Kidney epithelial cell (primary cell): ENCODE data around the gene NOL8. TPM values are rescaled to one million over a fixed set of nuclear protein-coding genes. Genes with fewer than 3 reads are reported as not detected.

ENCODE experiments used
- DNase-seq: peaks from one replicate; pipeline ENCODE4 v3.0.0-alpha.2; 2010; ENCODE audit warnings: low read depth
- H3K27me3 ChIP-seq: 2 replicates; pipeline ENCODE4 v1.6.0; 2011; ENCODE audit warnings: low read length; ENCODE audit not compliant: control insufficient read depth, insufficient read depth
- H3K36me3 ChIP-seq: 2 replicates; pipeline ENCODE4 v1.5.1; 2011; ENCODE audit warnings: low read length; ENCODE audit not compliant: control insufficient read depth, insufficient read depth
- H3K4me3 ChIP-seq: 2 replicates; pipeline ENCODE4 v1.5.1; 2011; ENCODE audit warnings: low read depth, mild to moderate bottlenecking, control low read depth, low read length
- total RNA-seq: library from RNA; depleted of rRNA; stranded (reverse); fragments of >200 nt; gene quantifications from 2 replicates; pipeline ENCODE4 v1.2.3, GENCODE V29; 2015
- TF ChIP-seq, protein P1 (sequence below): IDR thresholded peaks from 2 replicates; pipeline ENCODE4 v1.5.1; 2011; ENCODE audit warnings: mild to moderate bottlenecking, moderate library complexity, low read length, control low read depth, inconsistent platforms; ENCODE audit not compliant: insufficient read depth, poor library complexity, severe bottlenecking

Gene NOL8
- total RNA-seq, 1 donor from 2014 or later, result 29.2 TPM

DNA sequence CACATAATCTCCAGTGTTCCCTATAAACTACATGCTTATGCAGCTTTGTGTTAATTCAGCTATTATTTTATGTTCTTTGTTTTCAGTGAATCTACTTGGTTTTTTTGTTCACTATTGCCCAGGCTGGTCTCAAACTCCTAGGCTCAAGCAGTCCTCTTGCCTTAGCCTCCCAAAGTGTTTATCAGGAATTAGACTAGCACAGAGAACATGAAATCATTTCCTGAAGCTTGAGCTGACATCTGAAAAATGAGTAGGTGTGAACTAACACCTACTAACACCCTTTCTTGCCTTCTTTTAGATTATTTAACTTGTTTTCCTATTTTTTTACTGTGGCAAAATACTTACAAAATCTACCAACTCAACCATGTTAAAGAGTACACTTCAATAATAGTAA lies 25.6 kb upstream of the NOL8 start:
- Histone ChIP-seq H3K36me3 (no peaks in the 10 kb centered on the region), H3K27me3 (no peaks in the 10 kb centered on the region), H3K4me3 (no peak overlapping the region)
- no peak for DNase-seq
- TF ChIP-seq, protein P1, sequence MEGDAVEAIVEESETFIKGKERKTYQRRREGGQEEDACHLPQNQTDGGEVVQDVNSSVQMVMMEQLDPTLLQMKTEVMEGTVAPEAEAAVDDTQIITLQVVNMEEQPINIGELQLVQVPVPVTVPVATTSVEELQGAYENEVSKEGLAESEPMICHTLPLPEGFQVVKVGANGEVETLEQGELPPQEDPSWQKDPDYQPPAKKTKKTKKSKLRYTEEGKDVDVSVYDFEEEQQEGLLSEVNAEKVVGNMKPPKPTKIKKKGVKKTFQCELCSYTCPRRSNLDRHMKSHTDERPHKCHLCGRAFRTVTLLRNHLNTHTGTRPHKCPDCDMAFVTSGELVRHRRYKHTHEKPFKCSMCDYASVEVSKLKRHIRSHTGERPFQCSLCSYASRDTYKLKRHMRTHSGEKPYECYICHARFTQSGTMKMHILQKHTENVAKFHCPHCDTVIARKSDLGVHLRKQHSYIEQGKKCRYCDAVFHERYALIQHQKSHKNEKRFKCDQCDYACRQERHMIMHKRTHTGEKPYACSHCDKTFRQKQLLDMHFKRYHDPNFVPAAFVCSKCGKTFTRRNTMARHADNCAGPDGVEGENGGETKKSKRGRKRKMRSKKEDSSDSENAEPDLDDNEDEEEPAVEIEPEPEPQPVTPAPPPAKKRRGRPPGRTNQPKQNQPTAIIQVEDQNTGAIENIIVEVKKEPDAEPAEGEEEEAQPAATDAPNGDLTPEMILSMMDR, result no peak

DNA sequence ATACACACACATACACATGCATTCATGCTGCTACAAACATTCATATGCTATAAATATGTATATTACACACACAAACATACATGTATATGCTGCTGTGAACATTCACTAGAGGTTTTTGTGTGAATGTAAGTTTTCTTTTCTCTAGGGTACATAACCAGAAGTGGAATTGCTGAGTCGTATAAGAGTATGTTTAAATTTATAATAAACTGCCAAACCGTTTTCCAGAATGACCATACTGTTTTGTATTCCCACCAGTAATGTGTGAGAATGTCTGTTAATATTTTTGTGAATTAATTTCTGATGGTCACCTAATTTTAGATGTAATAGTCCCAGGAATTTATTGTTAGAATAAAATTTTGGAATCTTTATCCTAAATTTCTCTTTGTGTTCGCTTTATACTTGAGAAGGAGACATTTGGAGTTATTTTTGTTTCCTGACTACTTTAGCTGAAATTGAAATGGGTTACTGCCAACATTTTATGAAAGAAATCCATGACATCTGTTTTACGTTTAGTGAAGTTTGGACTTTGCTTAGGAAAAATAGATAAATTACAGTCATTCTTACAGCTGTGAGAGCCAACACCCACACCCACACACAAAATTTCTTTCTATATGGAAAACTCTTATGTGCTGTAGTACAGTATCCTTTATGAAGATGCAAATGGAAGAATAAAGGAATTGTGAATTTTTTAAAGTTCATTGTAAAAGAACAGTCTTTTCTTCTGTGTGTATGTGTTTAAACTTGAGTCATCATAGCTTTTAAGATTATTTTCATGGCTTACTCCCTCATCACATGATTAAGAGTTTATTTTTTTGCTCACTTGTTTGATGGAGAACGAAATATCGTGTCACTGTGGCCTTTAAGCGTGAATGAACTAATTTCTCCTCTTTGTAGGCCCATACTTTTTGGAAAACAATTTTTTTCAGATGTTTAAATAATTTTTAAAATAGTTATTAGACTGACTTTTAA lies 24.9 kb upstream of the NOL8 start:
- Histone ChIP-seq H3K36me3 (no peaks in the 10 kb centered on the region), H3K4me3 (no peak overlapping the region), H3K27me3 (no peaks in the 10 kb centered on the region)
- TF ChIP-seq, protein P1, result no peak
- DNase-seq, result no peak

DNA sequence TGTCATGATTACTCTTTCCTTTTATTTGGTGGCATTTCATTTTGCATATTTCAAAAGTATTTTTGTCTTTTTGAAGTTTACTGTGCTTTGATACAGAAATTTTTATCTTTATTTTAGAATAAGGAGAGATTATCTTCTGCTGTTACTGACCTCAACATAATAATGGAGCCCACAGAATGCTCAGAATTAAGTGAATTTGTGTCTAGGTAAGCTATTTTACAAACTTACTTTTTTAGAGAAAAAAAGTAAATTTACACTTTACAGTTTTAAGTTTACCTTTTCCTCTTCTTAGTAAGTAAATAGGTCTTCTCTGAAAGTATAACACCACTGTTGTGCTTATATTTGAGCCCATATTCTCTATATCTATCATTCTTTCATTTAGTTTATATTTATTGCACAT lies 20.4 kb upstream of the NOL8 start:
- H3K36me3 ChIP-seq, result no peaks in the 10 kb centered on the region
- no peak for DNase-seq
- H3K27me3 ChIP-seq, result no peaks in the 10 kb centered on the region
- no peak overlapping the region for H3K4me3 ChIP-seq
- TF ChIP-seq, protein P1, result no peak

DNA sequence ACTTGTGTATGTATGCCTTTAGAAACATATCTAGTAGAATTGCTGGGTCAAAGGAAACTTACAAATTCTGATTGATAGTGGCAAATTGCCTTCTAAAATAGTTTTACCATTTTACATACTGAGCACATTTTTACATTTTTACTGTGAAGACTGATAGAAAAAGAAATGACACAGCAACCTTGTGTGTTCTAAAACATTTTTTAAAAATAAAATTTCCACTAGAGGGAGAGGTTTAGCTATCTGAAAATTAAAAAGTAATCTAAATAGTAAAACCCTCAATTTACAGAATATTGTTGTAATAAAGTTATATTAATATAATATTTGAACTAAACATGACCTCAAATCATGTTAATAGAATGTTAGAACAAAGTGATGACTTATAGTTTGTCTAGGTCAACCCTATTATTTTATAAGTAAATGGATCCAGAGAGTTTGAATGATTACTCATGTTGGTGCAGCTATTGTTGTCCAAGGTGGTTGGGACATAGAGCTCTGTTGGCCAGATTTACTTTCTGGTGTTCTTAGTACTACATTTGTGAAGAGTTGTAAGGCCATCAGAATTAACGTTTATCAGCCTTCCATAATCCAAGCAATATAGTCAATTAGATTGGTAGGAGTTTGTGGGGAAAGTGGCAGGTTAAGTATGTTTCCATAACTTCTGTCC lies 17.8 kb upstream of the NOL8 start:
- Histone ChIP-seq H3K4me3 (no peak overlapping the region), H3K27me3 (no peaks in the 10 kb centered on the region), H3K36me3 (no peaks in the 10 kb centered on the region)
- TF ChIP-seq, protein P1, result no peak
- DNase-seq, result no peak

DNA sequence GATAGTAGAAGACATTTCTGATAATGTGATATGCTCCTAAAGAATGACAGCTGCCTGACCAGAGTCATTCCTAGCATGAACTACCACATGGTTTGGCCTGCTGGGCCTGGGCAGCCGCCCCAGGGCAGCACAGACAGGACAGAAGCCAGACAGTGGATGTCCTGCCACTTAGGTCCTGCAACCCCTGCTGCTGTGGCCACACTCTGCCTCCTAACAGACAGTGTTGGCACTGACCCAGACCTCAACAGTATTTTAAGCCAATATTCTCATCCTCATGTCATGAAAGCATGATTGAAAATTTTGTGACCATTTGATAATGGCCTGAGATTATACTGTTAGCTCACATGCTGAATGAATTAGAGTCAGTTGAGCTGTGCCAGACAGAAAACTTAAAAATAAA lies 16.4 kb upstream of the NOL8 start:
- DNase-seq, result no peak
- Histone ChIP-seq H3K4me3 (no peak overlapping the region), H3K36me3 (no peaks in the 10 kb centered on the region), H3K27me3 (no peaks in the 10 kb centered on the region)
- TF ChIP-seq, protein P1, result no peak
